GM21619 (cell line): ENCODE measurements around the gene GAGE12F.
"Not testable (repeated sequence)": the region's sequence is repeated elsewhere in the genome, so short reads cannot be mapped to it uniquely, and the experiment has no call there.

Experiments used
- ATAC-seq: cut with Tn5 transposase; IDR thresholded peaks from one replicate; pipeline ENCODE4 v1.9.1; 2021; ENCODE audit not compliant: unreplicated experiment

Gene GAGE12F

GRCh38 chrX:49560542-49560941 lies at the start of gene GAGE12F:
GAGE12F (plus strand) TSS chrX:49560842; CDS start chrX:49561997, 1,155 bp downstream.
- ATAC-seq, result not testable (repeated sequence)

GRCh38 chrX:49531877-49532276 lies 28.8 kb upstream of the GAGE12F start, which contains the start of gene GAGE12C:
GAGE12C (plus strand) TSS chrX:49532177; CDS start chrX:49533332, 1,155 bp downstream.
- ATAC-seq, result not testable (repeated sequence)

GRCh38 chrX:49541433-49541832 lies 19.2 kb upstream of the GAGE12F start, which contains the start of gene GAGE12D:
GAGE12D (plus strand) TSS chrX:49541733; CDS start chrX:49542888, 1,155 bp downstream.
- ATAC-seq, result not testable (repeated sequence)

GRCh38 chrX:49550989-49551388 lies 9.7 kb upstream of the GAGE12F start, which contains the start of gene GAGE12E:
GAGE12E (plus strand) TSS chrX:49551289; CDS start chrX:49552444, 1,155 bp downstream.
- not testable (repeated sequence) for ATAC-seq

GRCh38 chrX:49568728-49569127 lies 8.1 kb downstream of the GAGE12F start:
- ATAC-seq, result not testable (repeated sequence)

- not testable (repeated sequence) for ATAC-seq
Measured at GRCh38 chrX:49569152-49569551, 8.5 kb downstream of the GAGE12F start.

- not testable (repeated sequence) for ATAC-seq
Measured at GRCh38 chrX:49570100-49570499, 9.5 kb downstream of the GAGE12F start, which contains the start of gene GAGE12G. GAGE12G (plus strand) TSS chrX:49570400; CDS start chrX:49571555, 1,155 bp downstream.

- ATAC-seq, result not testable (repeated sequence)
Measured at GRCh38 chrX:49579649-49580048, 19.0 kb downstream of the GAGE12F start, which contains the start of gene GAGE12H. GAGE12H (plus strand) TSS chrX:49579949; CDS start chrX:49581104, 1,155 bp downstream.

- not testable (repeated sequence) for ATAC-seq
Measured at GRCh38 chrX:49589196-49589595, 28.6 kb downstream of the GAGE12F start, which contains the start of gene GAGE2A. GAGE2A (plus strand) TSS chrX:49589496; CDS start chrX:49590651, 1,155 bp downstream.

GRCh38 chrX:49589769-49590478 lies 29.3 kb downstream of the GAGE12F start:
- ATAC-seq, result not testable (repeated sequence)

- not testable (repeated sequence) for ATAC-seq
Measured at GRCh38 chrX:49590488-49590887, 29.8 kb downstream of the GAGE12F start.

GRCh38 chrX:49598720-49599119 lies 38.1 kb downstream of the GAGE12F start, which contains the start of gene GAGE1:
GAGE1 (plus strand) TSS chrX:49599020; CDS start chrX:49600175, 1,155 bp downstream.
- not testable (repeated sequence) for ATAC-seq

- no peak for ATAC-seq
Measured at GRCh38 chrX:49610718-49611310, 50.2 kb downstream of the GAGE12F start.
